KOPT-K1 (cell line): Measurements from ENCODE around the gene ARHGAP11B.
"Not testable (repeated sequence)": the region's sequence is repeated elsewhere in the genome, so short reads cannot be mapped to it uniquely, and the experiment has no call there.

Source experiments
- H3K27ac ChIP-seq: fragments of 200-600 bp; sonication (generic); 2 replicates; pipeline ENCODE4 v1.5.1; 2016; ENCODE audit warnings: antibody characterized with exemption, mild to moderate bottlenecking, low read depth, low read length; ENCODE audit not compliant: poor library complexity, severe bottlenecking
- H3K36me3 ChIP-seq: fragments of 200-600 bp; sonication (generic); 2 replicates; pipeline ENCODE4 v1.5.1; 2017; ENCODE audit warnings: antibody characterized with exemption, mild to moderate bottlenecking, low read length, moderate library complexity; ENCODE audit not compliant: insufficient read depth
- H3K9me3 ChIP-seq: fragments of 200-600 bp; sonication (generic); 2 replicates; pipeline ENCODE4 v1.5.1; 2017; ENCODE audit warnings: antibody characterized with exemption, low read length, mild to moderate bottlenecking; ENCODE audit not compliant: insufficient read depth, poor library complexity, severe bottlenecking

ARHGAP11B gene

GRCh38 chr15:30625436-30626193 lies at the start of gene ARHGAP11B:
Gene ARHGAP11B, plus strand, starts transcription at chr15:30626128.
- not testable (repeated sequence) for H3K9me3 ChIP-seq, H3K36me3 ChIP-seq
- peak within 1 kb of the TSS; percentile 95 for H3K27ac ChIP-seq

- H3K9me3 ChIP-seq, H3K27ac ChIP-seq, H3K36me3 ChIP-seq: not testable (repeated sequence)
These were observed 46.4 kb upstream of the ARHGAP11B start for GRCh38 chr15:30579394-30579970.

GRCh38 chr15:30580716-30581115 lies 45.2 kb upstream of the ARHGAP11B start:
- not testable (repeated sequence) for H3K9me3 ChIP-seq, H3K27ac ChIP-seq, H3K36me3 ChIP-seq

GRCh38 chr15:30598953-30599352 lies 27.0 kb upstream of the ARHGAP11B start:
- not testable (repeated sequence) for H3K36me3 ChIP-seq, H3K27ac ChIP-seq, H3K9me3 ChIP-seq

GRCh38 chr15:30603796-30604195 lies 22.1 kb upstream of the ARHGAP11B start, which contains the start of gene GOLGA8H:
Gene GOLGA8H, plus strand, starts transcription at chr15:30604028. Its CDS starts 98 bp downstream, at chr15:30604126.
- not testable (repeated sequence) for H3K36me3 ChIP-seq, H3K9me3 ChIP-seq, H3K27ac ChIP-seq

- not testable (repeated sequence) for H3K36me3 ChIP-seq, H3K27ac ChIP-seq, H3K9me3 ChIP-seq
These were observed 13.7 kb upstream of the ARHGAP11B start for GRCh38 chr15:30612271-30612670.

- H3K9me3 ChIP-seq, H3K36me3 ChIP-seq, H3K27ac ChIP-seq: not testable (repeated sequence)
These were observed 4.6 kb upstream of the ARHGAP11B start for GRCh38 chr15:30621342-30621741.

GRCh38 chr15:30626194-30626565 lies 252 bp downstream of the ARHGAP11B start:
- H3K9me3 ChIP-seq, H3K36me3 ChIP-seq: not testable (repeated sequence)
- H3K27ac ChIP-seq: peak overlapping the region; percentile 95

- H3K9me3 ChIP-seq, H3K36me3 ChIP-seq: not testable (repeated sequence)
- peak overlapping the region; percentile 95 for H3K27ac ChIP-seq
These were observed 704 bp downstream of the ARHGAP11B start for GRCh38 chr15:30626632-30627031.

GRCh38 chr15:30650012-30650929 lies 24.3 kb downstream of the ARHGAP11B start:
- Histone ChIP-seq H3K27ac (no peak overlapping the region), H3K9me3 (no peaks in the 10 kb centered on the region), H3K36me3 (peaks cover 81% of the 10 kb centered on the region)

- H3K9me3 ChIP-seq, H3K27ac ChIP-seq: not testable (repeated sequence)
- H3K36me3 ChIP-seq: peaks cover 85% of the 10 kb centered on the region
These were observed 35.2 kb downstream of the ARHGAP11B start for GRCh38 chr15:30661154-30661553.

GRCh38 chr15:30669621-30670020 lies 43.7 kb downstream of the ARHGAP11B start:
- H3K9me3 ChIP-seq, H3K27ac ChIP-seq: not testable (repeated sequence)
- H3K36me3 ChIP-seq: peaks cover 88% of the 10 kb centered on the region

GRCh38 chr15:30670056-30670455 lies 44.1 kb downstream of the ARHGAP11B start:
- Histone ChIP-seq H3K9me3 (no peaks in the 10 kb centered on the region), H3K36me3 (peaks cover 88% of the 10 kb centered on the region)

GRCh38 chr15:30671309-30671708 lies 45.4 kb downstream of the ARHGAP11B start:
- H3K36me3 ChIP-seq: peaks cover 90% of the 10 kb centered on the region
- H3K9me3 ChIP-seq: no peaks in the 10 kb centered on the region
- no peak overlapping the region for H3K27ac ChIP-seq

More at GRCh38 chr15:30670056-30670455, 44.1 kb downstream of the ARHGAP11B start:
- no peak overlapping the region for H3K27ac ChIP-seq

GRCh38 chr15:30675126-30675525 lies 49.2 kb downstream of the ARHGAP11B start:
- no peaks in the 10 kb centered on the region for H3K9me3 ChIP-seq
- peaks cover 77% of the 10 kb centered on the region for H3K36me3 ChIP-seq
- no peak overlapping the region for H3K27ac ChIP-seq
